Fibroblast of the aortic adventitia (primary cell): ENCODE measurements around the gene TPD52L1. TPM values are rescaled to one million over a fixed set of nuclear protein-coding genes. Genes with fewer than 3 reads are reported as not detected.

Source experiments
- DNase-seq: peaks from one replicate; pipeline ENCODE4 v3.0.0-alpha.2; 2010; ENCODE audit warnings: low read depth
- H3K4me3 ChIP-seq: 2 replicates; pipeline ENCODE4 v1.5.1; 2011; ENCODE audit warnings: low read depth, mild to moderate bottlenecking, control low read depth, low read length, moderate library complexity
- CTCF ChIP-seq: IDR thresholded peaks from 2 replicates; pipeline ENCODE4 v1.5.1; 2011; ENCODE audit warnings: mild to moderate bottlenecking, low read length, control low read depth, inconsistent platforms; ENCODE audit not compliant: insufficient read depth
- total RNA-seq: library from RNA; depleted of rRNA; stranded (reverse); fragments of >200 nt; gene quantifications from 2 replicates; pipeline ENCODE4 v1.2.3, GENCODE V29; 2012; ENCODE audit warnings: low replicate concordance

Gene TPD52L1
- total RNA-seq, 1 donor, result 20.8 TPM

- peak within 1 kb of the TSS; percentile 82 for H3K4me3 ChIP-seq
- peak; percentile 61 for DNase-seq
- TF ChIP-seq CTCF, result no peak
Measured at GRCh38 chr6:125301435-125302391, 148.1 kb downstream of the TPD52L1 start, which contains the start of gene HDDC2. Gene HDDC2 (minus strand): TSS chr6:125301967. CDS start chr6:125301932, 35 bp downstream.

- TF ChIP-seq CTCF, result no peak
- H3K4me3 ChIP-seq, result no peak overlapping the region
- no peak for DNase-seq
Measured at GRCh38 chr6:125302840-125303511, 149.4 kb downstream of the TPD52L1 start.

- no peak for TF ChIP-seq CTCF
- DNase-seq, result no peak
- H3K4me3 ChIP-seq, result no peak overlapping the region
Measured at GRCh38 chr6:125303512-125303854, 149.9 kb downstream of the TPD52L1 start.

- H3K4me3 ChIP-seq, result no peak overlapping the region
- no peak for TF ChIP-seq CTCF
- DNase-seq, result no peak
Measured at GRCh38 chr6:125304970-125305660, 151.5 kb downstream of the TPD52L1 start.

- no peak for DNase-seq
- TF ChIP-seq CTCF, result no peak
- H3K4me3 ChIP-seq, result no peak overlapping the region
Measured at GRCh38 chr6:125306756-125307149, 153.2 kb downstream of the TPD52L1 start.

GRCh38 chr6:125307150-125307838 is 153.7 kb downstream of the TPD52L1 start:
- DNase-seq, result peak; percentile 37
- no peak for TF ChIP-seq CTCF

More at GRCh38 chr6:125307150-125307838, 153.7 kb downstream of the TPD52L1 start:
- H3K4me3 ChIP-seq, result no peak overlapping the region
